PC-9 (cell line): ENCODE results near the gene PRR5L. TPM values are rescaled to one million over a fixed set of nuclear protein-coding genes. Genes with fewer than 3 reads are reported as not detected.

ENCODE experiments used
- BruUV-seq: library from RNA; stranded (reverse); fragments of 400-500 nt; replicated peaks from 2 replicates; lab custom pipeline; 2021; lab: Mats Ljungman, UMichigan
- CTCF ChIA-PET: fragments of 300-600 bp; sonication (Branson Sonifier 250); formaldehyde crosslinking; loops from one replicate; lab custom pipeline; 2022; ENCODE audit warnings: antibody characterized with exemption; lab: Charles Lee
- POLR2A ChIA-PET: fragments of 300-600 bp; sonication (Branson Sonifier 250); formaldehyde crosslinking; loops from one replicate; lab custom pipeline; 2022; ENCODE audit warnings: antibody characterized with exemption; ENCODE audit not compliant: unreplicated experiment; lab: Charles Lee
- DNase-seq, 2 experiments: peaks; one replicate each; pipeline versions ENCODE4 v3.0.0 to v3.0.0-alpha.2; 2015 to 2022; ENCODE audit warnings: mixed read lengths in 1 of 2
- H2AFZ ChIP-seq: fragments of 200-600 bp; sonication (generic); 2 replicates; pipeline ENCODE4 v1.8.1; 2017; ENCODE audit warnings: antibody characterized with exemption
- H3F3A ChIP-seq: fragments of 200-600 bp; sonication (generic); 2 replicates; pipeline ENCODE4 v1.8.1; 2017; ENCODE audit warnings: antibody characterized with exemption, mild to moderate bottlenecking, low read depth; ENCODE audit not compliant: insufficient read depth
- H3K27ac ChIP-seq: fragments of 200-600 bp; sonication (generic); 2 replicates; pipeline ENCODE4 v1.6.1; 2016; ENCODE audit warnings: mixed run types
- H3K27me3 ChIP-seq: fragments of 200-600 bp; sonication (generic); 2 replicates; pipeline ENCODE4 v1.6.1; 2016; ENCODE audit warnings: low read depth, mixed run types; ENCODE audit not compliant: insufficient read depth
- H3K36me3 ChIP-seq: fragments of 200-600 bp; sonication (generic); 2 replicates; pipeline ENCODE4 v1.6.1; 2016; ENCODE audit warnings: low read depth, mixed run types
- H3K4me1 ChIP-seq: fragments of 200-600 bp; sonication (generic); replicated peaks from 2 replicates; pipeline ENCODE4 v1.6.1; 2016; ENCODE audit warnings: mixed run types; ENCODE audit not compliant: insufficient read depth
- H3K4me2 ChIP-seq: fragments of 200-600 bp; sonication (generic); 2 replicates; pipeline ENCODE4 v1.6.1; 2017; ENCODE audit warnings: mixed run types
- H3K4me3 ChIP-seq: fragments of 200-600 bp; sonication (generic); 2 replicates; pipeline ENCODE4 v1.6.1; 2016; ENCODE audit warnings: mixed run types
- H3K79me2 ChIP-seq: fragments of 200-600 bp; sonication (generic); 2 replicates; pipeline ENCODE4 v1.6.1; 2017; ENCODE audit warnings: low read depth, mixed run types
- H3K9me2 ChIP-seq: fragments of 200-600 bp; sonication (generic); 2 replicates; pipeline ENCODE4 v1.8.1; 2017; ENCODE audit warnings: mild to moderate bottlenecking; ENCODE audit not compliant: insufficient read depth
- H3K9me3 ChIP-seq: fragments of 200-600 bp; sonication (generic); 2 replicates; pipeline ENCODE4 v1.8.1; 2016; ENCODE audit warnings: low read depth; ENCODE audit not compliant: insufficient read depth
- H4K20me1 ChIP-seq: fragments of 200-600 bp; sonication (generic); 2 replicates; pipeline ENCODE4 v1.8.1; 2017; ENCODE audit not compliant: insufficient read depth
- CTCF ChIP-seq: fragments of 200-600 bp; sonication (generic); conservative IDR thresholded peaks from 2 replicates; pipeline ENCODE4 v1.6.1; 2017; ENCODE audit warnings: mixed run types, antibody characterized with exemption, mild to moderate bottlenecking, moderate library complexity
- EZH2 ChIP-seq: fragments of 200-600 bp; sonication (generic); IDR thresholded peaks from 2 replicates; pipeline ENCODE4 v1.8.0; 2017; ENCODE audit warnings: antibody characterized with exemption, low read depth
- intact Hi-C: fragments of 100-400 bp; cut with micrococcal nuclease; formaldehyde crosslinking; loops from one replicate; pipeline ENCODE4 v1.10.0; 2022; ENCODE audit not compliant: unreplicated experiment
- total RNA-seq: library from RNA; stranded (reverse); gene quantifications from 2 replicates; pipeline ENCODE4 v1.2.3, GENCODE V29; 2021

The PRR5L gene
- total RNA-seq, 1 experiment from 2014 or later = 5.1 TPM

- no peak for DNase-seq
- Histone ChIP-seq H3K4me2 (no peak overlapping the region), H3F3A (no peaks in the 10 kb centered on the region), H3K9me2 (no peaks in the 10 kb centered on the region), H3K9me3 (no peaks in the 10 kb centered on the region), H3K36me3 (no peaks in the 10 kb centered on the region), H3K79me2 (no peaks in the 10 kb centered on the region), H3K27me3 (no peaks in the 10 kb centered on the region), H3K4me1 (no peaks in the 10 kb centered on the region), H3K27ac (no peak overlapping the region), H2AFZ (no peak overlapping the region), H4K20me1 (no peaks in the 10 kb centered on the region), H3K4me3 (no peak overlapping the region)
- ChIA-PET CTCF (no interaction called here), POLR2A (no interaction called here)
- no TSS peak for BruUV-seq
- intact Hi-C loops = no loop called here
- TF ChIP-seq EZH2 (no peak), CTCF (no peak)
Measured at GRCh38 chr11:36343436-36343835, 47.3 kb downstream of the PRR5L start.

GRCh38 chr11:36345084-36345511, 49.0 kb downstream of the PRR5L start:
- no peak overlapping the region for H3K4me2 ChIP-seq
- no peaks in the 10 kb centered on the region for H4K20me1 ChIP-seq
- intact Hi-C loops = no loop called here
- H3K9me2 ChIP-seq = no peaks in the 10 kb centered on the region
- POLR2A ChIA-PET = no interaction called here
- DNase-seq = no peak
- no peaks in the 10 kb centered on the region for H3F3A ChIP-seq
- no peak for TF ChIP-seq CTCF
- no peak for TF ChIP-seq EZH2
- no TSS peak for BruUV-seq
- no peaks in the 10 kb centered on the region for H3K4me1 ChIP-seq
- CTCF ChIA-PET = no interaction called here
- no peak overlapping the region for H3K4me3 ChIP-seq
- no peak overlapping the region for H3K27ac ChIP-seq
- H3K27me3 ChIP-seq = no peaks in the 10 kb centered on the region
- H3K9me3 ChIP-seq = no peaks in the 10 kb centered on the region
- no peaks in the 10 kb centered on the region for H3K36me3 ChIP-seq
- H3K79me2 ChIP-seq = no peaks in the 10 kb centered on the region
- H2AFZ ChIP-seq = no peak overlapping the region

- Histone ChIP-seq H3K4me3 (no peak overlapping the region), H4K20me1 (no peaks in the 10 kb centered on the region), H3K79me2 (no peaks in the 10 kb centered on the region), H3K9me2 (no peaks in the 10 kb centered on the region), H3K36me3 (no peaks in the 10 kb centered on the region), H3K4me2 (no peak overlapping the region), H3K27ac (no peak overlapping the region), H3K9me3 (no peaks in the 10 kb centered on the region), H2AFZ (no peak overlapping the region), H3F3A (no peaks in the 10 kb centered on the region), H3K27me3 (no peaks in the 10 kb centered on the region), H3K4me1 (no peaks in the 10 kb centered on the region)
- TF ChIP-seq EZH2 (no peak), CTCF (no peak)
- no peak for DNase-seq
- intact Hi-C loops = no loop called here
- no TSS peak for BruUV-seq
- ChIA-PET CTCF (interaction anchor here (0.8 kb wide), 1 partner anchor 133 kb away, joined by 4 read pairs; no protein-coding TSS in a partner anchor), POLR2A (no interaction called here)
Measured at GRCh38 chr11:36345535-36346141, 49.5 kb downstream of the PRR5L start.
